Uterus (tissue), 2 donors: ENCODE measurements around the gene USP9X.

Experiments used
- POLR2A ChIP-seq, 2 donors: fragments of 450-650 bp; IDR thresholded peaks; one replicate each; pipeline ENCODE4 v1.6.1; 2016; ENCODE audit warnings: antibody characterized with exemption in 2 of 2, mild to moderate bottlenecking in 1 of 2, moderate library complexity in 1 of 2
- TF ChIP-seq, protein P1 (sequence below), 4 experiments: fragments of 200-600 bp in 2 of 4; fragments of 450-650 bp in 2 of 4; sonication (generic) in 2 of 4; IDR thresholded peaks; one replicate each; pipeline ENCODE4 v1.5.1; 2016 to 2019; ENCODE audit warnings: antibody characterized with exemption in 4 of 4, mild to moderate bottlenecking in 2 of 4, moderate library complexity in 1 of 4

DNA sequence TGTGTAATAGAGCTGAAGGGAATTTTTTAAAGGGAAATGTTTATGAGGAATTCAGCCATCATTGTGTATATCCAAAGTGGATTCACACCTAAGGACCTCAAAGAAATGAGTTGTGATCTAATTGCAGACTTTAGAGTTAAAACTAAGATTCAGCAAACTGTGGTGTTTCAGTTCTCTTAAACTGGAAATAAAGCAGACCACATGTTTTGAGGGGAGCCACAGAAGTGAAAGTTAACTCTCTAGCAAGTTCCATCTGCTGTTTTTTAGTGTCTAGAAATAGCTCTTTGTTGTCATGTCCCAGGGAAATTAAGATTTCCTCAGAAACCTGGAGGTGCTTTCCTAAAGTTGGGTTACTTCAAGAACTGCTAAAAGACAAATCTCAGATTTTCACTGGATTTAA is 151.4 kb downstream of the USP9X start:
- TF ChIP-seq, protein P1, sequence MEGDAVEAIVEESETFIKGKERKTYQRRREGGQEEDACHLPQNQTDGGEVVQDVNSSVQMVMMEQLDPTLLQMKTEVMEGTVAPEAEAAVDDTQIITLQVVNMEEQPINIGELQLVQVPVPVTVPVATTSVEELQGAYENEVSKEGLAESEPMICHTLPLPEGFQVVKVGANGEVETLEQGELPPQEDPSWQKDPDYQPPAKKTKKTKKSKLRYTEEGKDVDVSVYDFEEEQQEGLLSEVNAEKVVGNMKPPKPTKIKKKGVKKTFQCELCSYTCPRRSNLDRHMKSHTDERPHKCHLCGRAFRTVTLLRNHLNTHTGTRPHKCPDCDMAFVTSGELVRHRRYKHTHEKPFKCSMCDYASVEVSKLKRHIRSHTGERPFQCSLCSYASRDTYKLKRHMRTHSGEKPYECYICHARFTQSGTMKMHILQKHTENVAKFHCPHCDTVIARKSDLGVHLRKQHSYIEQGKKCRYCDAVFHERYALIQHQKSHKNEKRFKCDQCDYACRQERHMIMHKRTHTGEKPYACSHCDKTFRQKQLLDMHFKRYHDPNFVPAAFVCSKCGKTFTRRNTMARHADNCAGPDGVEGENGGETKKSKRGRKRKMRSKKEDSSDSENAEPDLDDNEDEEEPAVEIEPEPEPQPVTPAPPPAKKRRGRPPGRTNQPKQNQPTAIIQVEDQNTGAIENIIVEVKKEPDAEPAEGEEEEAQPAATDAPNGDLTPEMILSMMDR (IDR thresholded peaks at IDR 0.05), result no peak
- TF ChIP-seq POLR2A (IDR thresholded peaks at IDR 0.05), result no peak
